Measurements from ENCODE around the gene TENM4. TPM values are rescaled to one million over a fixed set of nuclear protein-coding genes. Genes with fewer than 3 reads are reported as not detected.

The TENM4 gene
- total and polyA plus RNA-seq, 2 of the 8 experiments (the other 6 are each of a cell fraction or from before 2014, with no cell fraction given): 3.5 to 7.2 TPM

DNA sequence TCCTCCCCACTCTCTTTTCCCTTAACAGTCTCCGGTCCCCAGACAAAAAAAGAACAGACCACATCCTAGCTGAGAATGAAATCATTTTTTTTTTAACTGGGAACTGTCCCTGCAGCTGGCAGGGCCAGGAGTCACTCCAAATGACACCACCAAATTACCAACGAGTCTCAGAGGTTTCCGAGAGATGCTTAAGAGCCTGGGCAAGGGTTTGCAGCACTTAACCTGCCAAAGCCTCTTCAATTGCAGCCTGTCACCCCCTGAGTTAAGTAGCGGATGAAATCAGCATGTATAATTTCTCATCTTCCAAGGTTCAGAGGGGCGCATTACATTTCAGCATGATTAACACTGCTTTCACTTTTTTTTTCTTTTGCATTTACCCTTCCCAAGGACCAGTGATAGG lies 71.8 kb downstream of the TENM4 start:
- Histone ChIP-seq H3K18ac (ENCODE audit: extremely low read depth, low read length) (no peak overlapping the region), H2AFZ (ENCODE audit: low read length) (no peak overlapping the region), H3K79me1 (ENCODE audit: low read depth, low read length) (no peaks in the 10 kb centered on the region), H4K20me1 (replicated peaks in 1 of 2; ENCODE audit: control insufficient read depth in 1 of 2, insufficient read depth in 2 of 2, low read length in 2 of 2) (no peaks in the 10 kb centered on the region), H3K36me3 (ENCODE audit: control insufficient read depth in 2 of 4, insufficient read depth in 4 of 4, low read length in 3 of 4) (no peaks in the 10 kb centered on the region), H3K4me1 (replicated peaks in 1 of 4; ENCODE audit: control insufficient read depth in 3 of 4, insufficient read depth in 4 of 4, low read length in 3 of 4) (peaks cover 0 to 3% (median 1%) of the 10 kb centered on the region in 4 experiments; a peak in 2 of 7 replicates), H2BK12ac (ENCODE audit: low read depth, low read length) (no peak overlapping the region), H2BK120ac (replicated peaks; ENCODE audit: low read depth, low read length) (no peak overlapping the region), H2BK20ac (ENCODE audit: low read length) (no peak overlapping the region), H3K56ac (replicated peaks; ENCODE audit: insufficient read length, low read depth, low read length) (no peak overlapping the region), H4K8ac (ENCODE audit: extremely low read depth, insufficient read depth, low read length) (no peak overlapping the region), H3K79me2 (ENCODE audit: control insufficient read depth in 1 of 2, insufficient read depth in 2 of 2, low read length in 2 of 2) (no peaks in the 10 kb centered on the region), H3K27me3 (replicated peaks in 1 of 4; ENCODE audit: control insufficient read depth in 3 of 4, extremely low read depth in 1 of 4, insufficient read depth in 3 of 4, low read length in 3 of 4) (no peaks in the 10 kb centered on the region), H2BK15ac (ENCODE audit: low read length) (no peak overlapping the region), H3K9me3 (ENCODE audit: insufficient read depth in 2 of 2, low read depth in 1 of 2, low read length in 1 of 2) (no peaks in the 10 kb centered on the region), H4K91ac (replicated peaks; ENCODE audit: insufficient read length, low read length) (no peak overlapping the region), H3K23ac (ENCODE audit: insufficient read length) (no peak overlapping the region), H3K9ac (replicated peaks in 1 of 4; ENCODE audit: extremely low read depth in 1 of 4, low read depth in 3 of 4, low read length in 3 of 4) (no peak overlapping the region), H2BK5ac (ENCODE audit: low read depth, low read length) (no peak overlapping the region), H3K23me2 (ENCODE audit: low read depth, low read length) (no peaks in the 10 kb centered on the region; the same call in 1 of the 2 replicates), H3K14ac (ENCODE audit: insufficient read length) (no peak overlapping the region), H3K4me3 (ENCODE audit: extremely low read depth in 1 of 4, insufficient read depth in 2 of 4, low read depth in 3 of 4, low read length in 4 of 4) (no peak overlapping the region), H2AK5ac (ENCODE audit: low read depth, low read length) (no peak overlapping the region), H3K27ac (ENCODE audit: low read depth, low read length) (no peak overlapping the region), H3K4me2 (ENCODE audit: insufficient read depth in 1 of 2, low read depth in 2 of 2, low read length in 2 of 2) (no peak overlapping the region), H3K4ac (replicated peaks; ENCODE audit: insufficient read length, low read depth, low read length) (no peak overlapping the region), H4K5ac (ENCODE audit: insufficient read length, low read depth, low read length) (no peak overlapping the region)
- DNase-seq (ENCODE audit: low read depth in 1 of 2, low spot score in 2 of 2) (no peak), FAIRE-seq (no peak)
- ChIA-PET CTCF (ENCODE audit: partially characterized antibody) (interaction anchor here (0.8 to 1.6 kb wide), 6 partner anchors 14 to 340 kb away, joined by 3 to 5 read pairs (median 3); no protein-coding TSS in a partner anchor), POLR2A (ENCODE audit: partially characterized antibody) (interaction anchor here (0.6 kb wide), 1 partner anchor 15 kb away, joined by 3 read pairs; no protein-coding TSS in a partner anchor)
- WGBS, 2 experiments (ENCODE audit: extremely low coverage in 1 of 2, insufficient coverage in 1 of 2, insufficient read length in 1 of 2, insufficient replicate concordance in 2 of 2, low coverage in 1 of 2, low lambda C conversion rate in 2 of 2, missing lambda C conversion rate in 1 of 2): 90% methylated on average over 5 of the region's 5 CpGs; no CpG with 5 or more reads in 1 of the 2 experiments
- no peak for TF ChIP-seq BRCA1 (IDR thresholded peaks at IDR 0.05; ENCODE audit: low read depth, low read length)
- no peak for TF ChIP-seq FOSL1 (IDR thresholded peaks at IDR 0.05; ENCODE audit: insufficient read depth, low read depth, low read length)
- TF ChIP-seq CBX5 (IDR thresholded peaks at IDR 0.05; ENCODE audit: low read depth, low read length): no peak
- TF ChIP-seq SIRT6 (IDR thresholded peaks at IDR 0.05; ENCODE audit: low read length): no peak
